Adrenal gland (tissue), 12 donors: ENCODE measurements around the gene LRRK1. TPM values are rescaled to one million over a fixed set of nuclear protein-coding genes. Genes with fewer than 3 reads are reported as not detected.
A peak's percentile ranks its signal among the peaks of the same experiment; 100 is the strongest.

Experiments
- DNase-seq, 7 donors: peaks; one replicate each; pipeline ENCODE4 v3.0.0-alpha.2; 2019 to 2020
- H3K27ac ChIP-seq, 5 donors: fragments of 200-600 bp; sonication (generic) in 4 of 5; 1 replicate in 3 of 5; 2 replicates in 2 of 5; pipeline versions ENCODE4 v1.5.1 to v1.8.0; 2016 to 2020; ENCODE audit warnings: mild to moderate bottlenecking in 1 of 5
- H3K27me3 ChIP-seq: fragments of 200-600 bp; 2 replicates; pipeline ENCODE4 v1.8.0; 2021
- H3K36me3 ChIP-seq, 2 donors: fragments of 200-600 bp; replicated peaks in 1 of 2; 1 replicate in 1 of 2; 2 replicates in 1 of 2; pipeline versions ENCODE4 v1.5.1 to v1.8.0; 2018 to 2022
- H3K4me1 ChIP-seq, 2 donors: fragments of 200-600 bp; replicated peaks in 1 of 2; 1 replicate in 1 of 2; 2 replicates in 1 of 2; pipeline versions ENCODE4 v1.5.1 to v1.8.0; 2018 to 2021
- H3K4me3 ChIP-seq, 4 donors: fragments of 200-600 bp; sonication (generic) in 3 of 4; one replicate each; pipeline ENCODE4 v1.5.1; 2016 to 2018
- H3K9me3 ChIP-seq, 3 donors: fragments of 200-600 bp; sonication (generic) in 1 of 3; replicated peaks in 1 of 3; 1 replicate in 2 of 3; 2 replicates in 1 of 3; pipeline versions ENCODE4 v1.5.1 to v1.8.0; 2016 to 2021
- POLR2A ChIP-seq, 2 donors: fragments of 450-650 bp; IDR thresholded peaks; one replicate each; pipeline ENCODE4 v1.6.1; 2017; ENCODE audit warnings: antibody characterized with exemption in 2 of 2, mild to moderate bottlenecking in 2 of 2, moderate library complexity in 1 of 2
- WGBS, 4 donors: extraction: QIAGEN DNeasy Blood & Tissue Kit in 2 of 4; methylation state at CpG; one replicate each; pipeline versions ENCODE4 v1.1.5 to v1.1.7; 2013 to 2017; 5-methylcytosine and 5-hydroxymethylcytosine counted together
- intact Hi-C, 2 donors: fragments of 100-400 bp; cut with DNase I; formaldehyde crosslinking; loops; one replicate each; pipeline versions ENCODE4 v1.14.1 to v1.15.0; 2022 to 2023
- polyA plus RNA-seq, 3 donors: library from polyadenylated mRNA; stranded (reverse); fragments of 200-250 nt in 2 of 3; fragments of 350-450 nt in 1 of 3; fragmentation: Illumina TruSeq in 1 of 3; extraction: RNeasy Lipid Tissue Mini Kit (QIAGEN cat#74804) in 1 of 3; gene quantifications; one replicate each; pipeline ENCODE4 v1.2.3, GENCODE V29; 2013 to 2014
- total RNA-seq, 9 donors: library from RNA; depleted of rRNA in 4 of 9; stranded (reverse); fragments of >200 nt in 4 of 9; fragments of 120-200 nt in 1 of 9; fragmentation: NEBNext Ultra II Directional in 1 of 9; extraction: Animal tissue kit (Norgen Biotek cat#: 25700) in 1 of 9; gene quantifications; one replicate each; pipeline versions ENCODE4 v1.1.0 to v1.2.4, GENCODE V29; 2013 to 2023
- TF ChIP-seq, protein P1 (sequence below), 6 experiments: fragments of 450-650 bp in 4 of 6; fragments of 200-600 bp in 2 of 6; sonication (generic) in 1 of 6; IDR thresholded peaks; 1 replicate in 5 of 6; 2 replicates in 1 of 6; pipeline versions ENCODE4 v1.5.1 to v1.8.0; 2016 to 2021; ENCODE audit warnings: antibody characterized with exemption in 6 of 6, mild to moderate bottlenecking in 2 of 6, moderate library complexity in 1 of 6
- donor health status: healthy with polysubstance abuse.
- donor health status: Bipolar disorder and iron deficiency.
- donor health status: DM: yes; HTN: yes; CAD: no.
- donor health status: DM: no; HTN: no; CAD: no.
- donor health status: DM: no; HTN: no; CAD: no.
- donor health status: DM: yes; HTN: yes; CAD: no.

The LRRK1 gene
- total and polyA plus RNA-seq, 12 donors = 0.44 to 13.1 (median 7.7) TPM

GRCh38 chr15:101053261-101053660 lies 134.1 kb downstream of the LRRK1 start:
- no peaks in the 10 kb centered on the region for H3K9me3 ChIP-seq
- TF ChIP-seq POLR2A (IDR thresholded peaks at IDR 0.05) = no peak
- TF ChIP-seq, protein P1, sequence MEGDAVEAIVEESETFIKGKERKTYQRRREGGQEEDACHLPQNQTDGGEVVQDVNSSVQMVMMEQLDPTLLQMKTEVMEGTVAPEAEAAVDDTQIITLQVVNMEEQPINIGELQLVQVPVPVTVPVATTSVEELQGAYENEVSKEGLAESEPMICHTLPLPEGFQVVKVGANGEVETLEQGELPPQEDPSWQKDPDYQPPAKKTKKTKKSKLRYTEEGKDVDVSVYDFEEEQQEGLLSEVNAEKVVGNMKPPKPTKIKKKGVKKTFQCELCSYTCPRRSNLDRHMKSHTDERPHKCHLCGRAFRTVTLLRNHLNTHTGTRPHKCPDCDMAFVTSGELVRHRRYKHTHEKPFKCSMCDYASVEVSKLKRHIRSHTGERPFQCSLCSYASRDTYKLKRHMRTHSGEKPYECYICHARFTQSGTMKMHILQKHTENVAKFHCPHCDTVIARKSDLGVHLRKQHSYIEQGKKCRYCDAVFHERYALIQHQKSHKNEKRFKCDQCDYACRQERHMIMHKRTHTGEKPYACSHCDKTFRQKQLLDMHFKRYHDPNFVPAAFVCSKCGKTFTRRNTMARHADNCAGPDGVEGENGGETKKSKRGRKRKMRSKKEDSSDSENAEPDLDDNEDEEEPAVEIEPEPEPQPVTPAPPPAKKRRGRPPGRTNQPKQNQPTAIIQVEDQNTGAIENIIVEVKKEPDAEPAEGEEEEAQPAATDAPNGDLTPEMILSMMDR (IDR thresholded peaks at IDR 0.05) = no peak
- 79 to 91% (median 88%) methylated on average over 14 to 34 of the region's 34 CpGs for WGBS, 4 donors
- H3K4me3 ChIP-seq = no peak overlapping the region
- intact Hi-C loops = no loop called here
- no peaks in the 10 kb centered on the region for H3K27me3 ChIP-seq
- no peak overlapping the region for H3K27ac ChIP-seq
- H3K36me3 ChIP-seq = peaks cover 0 to 22% of the 10 kb centered on the region in 2 donors
- DNase-seq = peak in 2 of 7 donors; percentile 32 to 34
- no peaks in the 10 kb centered on the region for H3K4me1 ChIP-seq

- intact Hi-C loops = no loop called here
- H3K9me3 ChIP-seq = no peaks in the 10 kb centered on the region
- WGBS, 4 donors = 85 to 94% (median 92%) methylated on average over 9 of the region's 9 CpGs
- no peak overlapping the region for H3K27ac ChIP-seq
- H3K4me3 ChIP-seq = no peak overlapping the region
- peak in 1 of 7 donors; percentile 13 for DNase-seq
- TF ChIP-seq, protein P1 (IDR thresholded peaks at IDR 0.05) = no peak
- TF ChIP-seq POLR2A (IDR thresholded peaks at IDR 0.05) = no peak
- peaks cover 0 to 22% of the 10 kb centered on the region in 2 donors for H3K36me3 ChIP-seq
- no peaks in the 10 kb centered on the region for H3K4me1 ChIP-seq
- H3K27me3 ChIP-seq = no peaks in the 10 kb centered on the region
Observed at GRCh38 chr15:101054116-101054515, 135.0 kb downstream of the LRRK1 start.

DNA sequence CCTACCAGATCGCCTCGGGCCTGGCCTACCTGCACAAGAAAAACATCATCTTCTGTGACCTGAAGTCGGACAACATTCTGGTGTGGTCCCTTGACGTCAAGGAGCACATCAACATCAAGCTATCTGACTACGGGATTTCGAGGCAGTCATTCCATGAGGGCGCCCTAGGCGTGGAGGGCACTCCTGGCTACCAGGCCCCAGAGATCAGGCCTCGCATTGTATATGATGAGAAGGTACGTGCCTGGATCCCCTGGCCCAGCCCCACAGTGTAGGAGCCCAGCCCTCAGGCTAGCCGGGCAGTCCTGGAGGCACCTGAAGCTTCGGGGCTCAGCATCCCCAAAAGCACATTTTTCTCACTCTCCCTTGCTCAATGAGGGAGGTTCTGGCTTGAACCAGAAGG lies 135.8 kb downstream of the LRRK1 start:
- Histone ChIP-seq H3K9me3 (no peaks in the 10 kb centered on the region), H3K4me1 (no peaks in the 10 kb centered on the region), H3K27me3 (no peaks in the 10 kb centered on the region), H3K27ac (no peak overlapping the region), H3K36me3 (peaks cover 0 to 22% of the 10 kb centered on the region in 2 donors), H3K4me3 (no peak overlapping the region)
- 92 to 98% (median 93%) methylated on average over 9 to 12 of the region's 12 CpGs for WGBS, 4 donors
- DNase-seq = peak in 1 of 7 donors; percentile 44
- TF ChIP-seq, protein P1 (IDR thresholded peaks at IDR 0.05) = no peak
- no peak for TF ChIP-seq POLR2A (IDR thresholded peaks at IDR 0.05)
- intact Hi-C loops = no loop called here

- H3K27ac ChIP-seq = no peak overlapping the region
- H3K4me1 ChIP-seq = no peaks in the 10 kb centered on the region
- TF ChIP-seq POLR2A (IDR thresholded peaks at IDR 0.05) = no peak
- TF ChIP-seq, protein P1 (IDR thresholded peaks at IDR 0.05) = no peak
- intact Hi-C loops = no loop called here
- 94 to 100% (median 95%) methylated on average over 2 of the region's 2 CpGs for WGBS, 4 donors
- DNase-seq = peak in 1 of 7 donors; percentile 45
- H3K9me3 ChIP-seq = no peaks in the 10 kb centered on the region
- H3K36me3 ChIP-seq = peaks cover 0 to 22% of the 10 kb centered on the region in 2 donors
- H3K4me3 ChIP-seq = no peak overlapping the region
- no peaks in the 10 kb centered on the region for H3K27me3 ChIP-seq
Observed at GRCh38 chr15:101055411-101055810, 136.3 kb downstream of the LRRK1 start.
